Measurements from ENCODE around the gene SLC37A2. TPM values are rescaled to one million over a fixed set of nuclear protein-coding genes. Genes with fewer than 3 reads are reported as not detected.

The SLC37A2 gene
- total RNA-seq, 1 experiment from 2014 or later: 5.2 TPM

GRCh38 chr11:125080531-125080911, 17.4 kb downstream of the SLC37A2 start:
- ChIA-PET POLR2A (interaction anchor here (1.4 kb wide), 1 partner anchor 126 kb away, joined by 3 read pairs; no protein-coding TSS in a partner anchor), CTCF (interaction anchor here (0.6 to 1.9 kb wide), 4 partner anchors 10 to 119 kb away, joined by 3 to 8 read pairs (median 4); no protein-coding TSS in a partner anchor)
- Mint-ChIP-seq H3K36me3 (ENCODE audit: insufficient read depth, unreplicated experiment) (peaks cover 5% of the 10 kb centered on the region), H3K27ac (ENCODE audit: low read depth, unreplicated experiment) (no peak overlapping the region), H3K9me3 (ENCODE audit: unreplicated experiment) (no peaks in the 10 kb centered on the region), H3K27me3 (ENCODE audit: insufficient read depth, unreplicated experiment) (no peaks in the 10 kb centered on the region), H3K4me1 (ENCODE audit: insufficient read depth, unreplicated experiment) (peaks cover 53% of the 10 kb centered on the region), H3K4me3 (ENCODE audit: unreplicated experiment) (no peak overlapping the region)
- TF ChIP-seq CTCF (IDR thresholded peaks at IDR 0.05; ENCODE audit: unreplicated experiment): no peak
- intact Hi-C loops (cut with micrococcal nuclease): no loop called here
- no TSS peak for BruUV-seq (replicated peaks)
- no peak for DNase-seq (ENCODE audit: unreplicated experiment)

DNA sequence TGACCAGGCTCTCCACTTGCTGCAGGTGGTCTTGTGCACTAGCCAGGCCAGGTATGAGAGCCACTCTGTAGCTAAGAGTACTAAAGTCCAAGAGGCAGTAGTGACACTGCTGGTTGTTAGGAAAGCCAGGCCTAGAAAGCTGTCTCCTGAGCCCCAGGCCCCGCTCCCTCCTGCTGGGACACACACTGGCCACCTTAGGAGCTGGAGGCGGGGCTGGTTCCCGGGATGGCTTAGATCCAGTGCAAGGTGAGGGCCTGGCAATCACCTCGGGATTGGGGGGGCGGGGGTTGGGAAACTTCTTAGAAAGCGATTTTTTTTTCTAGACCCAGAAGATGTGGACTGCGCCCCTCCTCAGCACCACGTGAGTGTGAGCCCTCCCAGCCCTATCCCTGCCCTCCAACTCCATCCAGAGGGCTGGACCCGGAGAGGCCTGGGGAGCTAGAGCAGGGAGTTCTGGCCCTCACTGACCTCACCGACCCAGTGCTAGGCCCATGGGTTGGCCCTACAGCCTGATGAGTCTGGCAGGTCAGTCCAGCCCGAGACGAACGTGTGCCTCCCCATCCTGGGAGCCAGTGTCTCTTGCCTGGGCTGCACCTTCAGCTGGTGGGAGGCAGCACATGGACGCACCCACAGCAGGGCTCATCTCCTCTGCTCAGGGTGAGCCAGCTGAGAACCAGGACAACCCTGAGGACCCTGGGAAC, 18.1 kb downstream of the SLC37A2 start:
- Mint-ChIP-seq H3K36me3 (ENCODE audit: insufficient read depth, unreplicated experiment) (peaks cover 10% of the 10 kb centered on the region), H3K27me3 (ENCODE audit: insufficient read depth, unreplicated experiment) (no peaks in the 10 kb centered on the region), H3K4me1 (ENCODE audit: insufficient read depth, unreplicated experiment) (peaks cover 45% of the 10 kb centered on the region), H3K4me3 (ENCODE audit: unreplicated experiment) (no peak overlapping the region), H3K27ac (ENCODE audit: low read depth, unreplicated experiment) (no peak overlapping the region), H3K9me3 (ENCODE audit: unreplicated experiment) (no peaks in the 10 kb centered on the region)
- peak; percentile 48 for DNase-seq (ENCODE audit: unreplicated experiment)
- TF ChIP-seq CTCF (IDR thresholded peaks at IDR 0.05; ENCODE audit: unreplicated experiment): no peak
- CTCF ChIA-PET: interaction anchor here (0.6 to 2.7 kb wide), 9 partner anchors 8 to 638 kb away, joined by 3 to 13 read pairs (median 4); no protein-coding TSS in a partner anchor
- POLR2A ChIA-PET: interaction anchor here (1.2 to 2.5 kb wide), 4 partner anchors 9 to 126 kb away, joined by 3 to 29 read pairs (median 6); no protein-coding TSS in a partner anchor
- intact Hi-C loops (cut with micrococcal nuclease): no loop called here
- no TSS peak for BruUV-seq (replicated peaks)

DNA sequence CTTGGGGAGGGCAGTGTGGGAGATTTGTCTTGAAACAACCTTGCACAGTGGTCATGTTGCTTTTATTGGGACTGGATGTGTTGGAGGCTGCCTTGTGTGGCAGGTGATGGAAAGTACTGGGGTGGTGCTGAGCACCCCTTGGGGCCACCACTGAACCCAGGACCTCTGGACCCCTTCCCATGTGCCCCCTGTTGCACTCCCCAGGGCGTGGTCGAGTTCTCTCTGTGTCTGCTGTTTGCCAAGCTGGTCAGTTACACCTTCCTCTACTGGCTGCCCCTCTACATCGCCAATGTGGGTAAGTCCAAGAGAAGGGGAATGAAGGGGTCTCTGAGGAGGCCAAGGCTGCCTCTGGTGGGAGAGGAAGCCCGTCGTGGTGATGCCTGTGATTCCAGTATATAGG, 18.9 kb downstream of the SLC37A2 start:
- intact Hi-C loops (cut with micrococcal nuclease): loop anchor here (2.0 kb wide), 1 partner anchor 183 kb away; no protein-coding TSS in a partner anchor
- TF ChIP-seq CTCF (IDR thresholded peaks at IDR 0.05; ENCODE audit: unreplicated experiment): no peak
- H3K27ac Mint-ChIP-seq (ENCODE audit: low read depth, unreplicated experiment): no peak overlapping the region
- H3K4me1 Mint-ChIP-seq (ENCODE audit: insufficient read depth, unreplicated experiment): peaks cover 48% of the 10 kb centered on the region
- no peaks in the 10 kb centered on the region for H3K27me3 Mint-ChIP-seq (ENCODE audit: insufficient read depth, unreplicated experiment)
- peaks cover 13% of the 10 kb centered on the region for H3K36me3 Mint-ChIP-seq (ENCODE audit: insufficient read depth, unreplicated experiment)
- H3K4me3 Mint-ChIP-seq (ENCODE audit: unreplicated experiment): no peak overlapping the region
- H3K9me3 Mint-ChIP-seq (ENCODE audit: unreplicated experiment): no peaks in the 10 kb centered on the region
- BruUV-seq (replicated peaks): no TSS peak
- DNase-seq (ENCODE audit: unreplicated experiment): no peak
- ChIA-PET POLR2A (interaction anchor here (0.9 to 2.5 kb wide), 9 partner anchors 9 to 805 kb away, joined by 3 to 29 read pairs (median 7); partner anchors contain the start of genes HYLS1 and ROBO4), CTCF (interaction anchor here (0.6 to 2.7 kb wide), 11 partner anchors 9 to 338 kb away, joined by 3 to 13 read pairs (median 5); no protein-coding TSS in a partner anchor)

GRCh38 chr11:125082611-125083311, 19.7 kb downstream of the SLC37A2 start:
- no peaks in the 10 kb centered on the region for H3K27me3 Mint-ChIP-seq (ENCODE audit: insufficient read depth, unreplicated experiment)
- peaks cover 48% of the 10 kb centered on the region for H3K4me1 Mint-ChIP-seq (ENCODE audit: insufficient read depth, unreplicated experiment)
- DNase-seq (ENCODE audit: unreplicated experiment): peak; percentile 89
- H3K9me3 Mint-ChIP-seq (ENCODE audit: unreplicated experiment): no peaks in the 10 kb centered on the region
- no peak for TF ChIP-seq CTCF (IDR thresholded peaks at IDR 0.05; ENCODE audit: unreplicated experiment)
- H3K4me3 Mint-ChIP-seq (ENCODE audit: unreplicated experiment): peak overlapping the region; percentile 68
- ChIA-PET CTCF (interaction anchor here (0.6 to 2.7 kb wide), 20 partner anchors 8 to 268 kb away, joined by 3 to 13 read pairs (median 4); no protein-coding TSS in a partner anchor), POLR2A (interaction anchor here (0.6 to 2.5 kb wide), 16 partner anchors 9 to 1186 kb away, joined by 3 to 29 read pairs (median 4); partner anchors contain the start of genes CCDC15, FOXRED1, HYLS1 and ROBO4)
- intact Hi-C loops (cut with micrococcal nuclease): loop anchor here (2.0 kb wide), 1 partner anchor 184 kb away; no protein-coding TSS in a partner anchor
- H3K27ac Mint-ChIP-seq (ENCODE audit: low read depth, unreplicated experiment): peak overlapping the region; percentile 96
- no TSS peak for BruUV-seq (replicated peaks)
- H3K36me3 Mint-ChIP-seq (ENCODE audit: insufficient read depth, unreplicated experiment): peaks cover 19% of the 10 kb centered on the region

Data from MCF 10A (cell line).